Measurements from ENCODE around the gene RGS7. TPM values are rescaled to one million over a fixed set of nuclear protein-coding genes. Genes with fewer than 3 reads are reported as not detected.

Gene RGS7
- polyA plus RNA-seq, 4 donors: 0.15 to 0.74 TPM; not detected in 2

DNA sequence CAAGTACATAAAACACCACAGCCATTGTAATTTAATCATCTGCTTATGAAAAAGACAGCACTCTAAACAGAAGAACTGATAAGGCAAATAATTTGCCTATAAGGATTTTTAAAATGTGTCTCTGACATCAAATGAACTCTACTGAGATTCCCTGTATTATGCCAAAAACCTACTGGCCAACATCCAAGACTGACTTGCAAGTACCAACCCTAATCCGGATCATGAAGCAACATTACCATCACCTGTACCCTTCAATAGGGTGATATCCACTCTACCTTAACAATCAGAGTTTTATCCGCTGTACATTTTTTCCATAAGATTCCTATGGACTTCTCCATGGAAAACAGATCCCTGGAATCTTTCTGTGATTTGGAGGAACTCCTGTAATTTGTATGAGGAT, 4.6 kb downstream of the RGS7 start:
- H3K36me3 ChIP-seq (ENCODE audit: control insufficient read depth in 3 of 3, insufficient read depth in 2 of 3, low read depth in 1 of 3, low read length in 3 of 3): no peaks in the 10 kb centered on the region
- no peak overlapping the region for H3K27ac ChIP-seq (ENCODE audit: low read depth in 1 of 3, low read length in 2 of 3)
- no peak for DNase-seq
- 77 to 89% (median 83%) methylated on average over 2 of the region's 2 CpGs for WGBS, 3 donors
- no peak overlapping the region for H3K4me3 ChIP-seq (ENCODE audit: low read depth in 1 of 3, low read length in 3 of 3)
- H3K9me3 ChIP-seq (ENCODE audit: control insufficient read depth in 2 of 2, insufficient read depth in 1 of 2, low read depth in 1 of 2, low read length in 1 of 2): no peaks in the 10 kb centered on the region
- peaks cover 4 to 13% (median 9%) of the 10 kb centered on the region in 3 donors for H3K27me3 ChIP-seq (ENCODE audit: control insufficient read depth in 3 of 3, insufficient read depth in 3 of 3, low read length in 3 of 3)
- peaks cover 0 to 2% (median 0%) of the 10 kb centered on the region in 3 donors for H3K4me1 ChIP-seq (ENCODE audit: control insufficient read depth in 3 of 3, insufficient read depth in 2 of 3, low read depth in 1 of 3, low read length in 2 of 3)
- no peak for FAIRE-seq

DNA sequence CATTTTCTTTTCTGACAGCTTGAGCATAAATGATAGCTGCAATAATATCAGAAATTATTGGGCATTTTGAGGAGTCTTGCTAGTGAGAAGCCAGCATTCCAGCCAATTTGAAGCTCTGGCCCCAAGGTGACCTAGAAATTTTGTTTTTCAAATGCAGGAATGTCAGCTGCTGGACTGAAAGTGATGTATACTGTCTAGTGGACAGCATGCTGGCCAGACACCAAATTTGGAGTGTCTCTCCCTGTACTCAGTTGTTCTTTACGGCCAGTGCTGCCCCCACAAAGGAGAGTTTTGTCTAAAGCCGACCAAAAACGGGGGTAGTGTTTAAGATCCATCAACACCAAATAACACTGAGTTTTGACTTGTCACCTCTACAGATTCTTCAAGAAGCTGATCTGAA, 5.2 kb downstream of the RGS7 start:
- DNase-seq (no peak), FAIRE-seq (no peak)
- H3K27ac ChIP-seq (ENCODE audit: low read depth in 1 of 3, low read length in 2 of 3): no peak overlapping the region
- whole genome bisulfite sequencing, 3 donors: 73 to 92% (median 77%) methylated on average over 3 of the region's 3 CpGs
- peaks cover 2 to 13% (median 4%) of the 10 kb centered on the region in 3 donors for H3K27me3 ChIP-seq (ENCODE audit: control insufficient read depth in 3 of 3, insufficient read depth in 3 of 3, low read length in 3 of 3)
- no peaks in the 10 kb centered on the region for H3K9me3 ChIP-seq (ENCODE audit: control insufficient read depth in 2 of 2, insufficient read depth in 1 of 2, low read depth in 1 of 2, low read length in 1 of 2)
- H3K4me1 ChIP-seq (ENCODE audit: control insufficient read depth in 3 of 3, insufficient read depth in 2 of 3, low read depth in 1 of 3, low read length in 2 of 3): peaks cover 0 to 2% (median 0%) of the 10 kb centered on the region in 3 donors
- no peak overlapping the region for H3K4me3 ChIP-seq (ENCODE audit: low read depth in 1 of 3, low read length in 3 of 3)
- no peaks in the 10 kb centered on the region for H3K36me3 ChIP-seq (ENCODE audit: control insufficient read depth in 3 of 3, insufficient read depth in 2 of 3, low read depth in 1 of 3, low read length in 3 of 3)

DNA sequence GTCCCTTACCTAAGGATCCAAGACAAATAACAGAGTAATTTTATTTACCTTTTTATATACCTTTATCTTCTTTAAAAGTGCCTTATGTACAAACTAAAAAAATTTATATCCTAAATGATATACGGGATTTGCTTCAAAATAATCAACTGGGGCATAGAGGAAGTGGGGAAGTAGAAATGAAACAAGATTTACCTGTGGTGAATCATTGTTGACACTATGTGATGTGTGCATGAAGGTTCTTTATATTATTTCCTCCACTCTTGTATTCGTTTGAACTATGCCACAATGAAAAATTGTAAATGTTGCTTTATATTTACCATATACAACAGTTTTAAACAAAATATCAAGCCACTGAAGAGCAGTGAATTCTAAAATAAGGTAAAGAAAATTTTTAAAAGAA, 13.0 kb downstream of the RGS7 start:
- H3K27ac ChIP-seq (ENCODE audit: low read depth in 1 of 3, low read length in 2 of 3): no peak overlapping the region
- no peaks in the 10 kb centered on the region for H3K4me1 ChIP-seq (ENCODE audit: control insufficient read depth in 3 of 3, insufficient read depth in 2 of 3, low read depth in 1 of 3, low read length in 2 of 3)
- H3K36me3 ChIP-seq (ENCODE audit: control insufficient read depth in 3 of 3, insufficient read depth in 2 of 3, low read depth in 1 of 3, low read length in 3 of 3): no peaks in the 10 kb centered on the region
- no peak overlapping the region for H3K4me3 ChIP-seq (ENCODE audit: low read depth in 1 of 3, low read length in 3 of 3)
- no peak for FAIRE-seq
- H3K9me3 ChIP-seq (ENCODE audit: control insufficient read depth in 2 of 2, insufficient read depth in 1 of 2, low read depth in 1 of 2, low read length in 1 of 2): no peaks in the 10 kb centered on the region
- no peak for DNase-seq
- no peaks in the 10 kb centered on the region for H3K27me3 ChIP-seq (ENCODE audit: control insufficient read depth in 3 of 3, insufficient read depth in 3 of 3, low read length in 3 of 3)
- 21 to 39% (median 27%) methylated on average over 2 of the region's 2 CpGs for WGBS, 3 donors

DNA sequence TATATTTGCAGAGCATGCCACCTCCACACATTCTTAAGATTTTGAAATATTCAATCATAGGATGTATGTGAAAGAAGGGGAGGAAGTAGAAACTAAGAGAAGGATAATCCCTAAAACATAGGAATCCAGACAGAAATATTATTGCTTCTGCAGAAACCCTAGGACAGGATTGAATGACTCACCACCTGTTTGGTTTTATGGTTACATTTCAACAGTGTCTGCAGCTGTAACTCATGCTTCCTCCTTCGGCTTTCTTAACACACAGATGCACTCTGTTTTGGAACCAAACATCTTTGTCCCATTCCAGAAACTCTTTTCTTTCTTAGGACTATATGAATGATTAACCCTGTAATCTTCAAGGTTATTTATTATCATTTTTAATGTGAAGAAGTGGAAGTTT, 20.7 kb downstream of the RGS7 start:
- peak in 1 of 2 donors; percentile 2 for DNase-seq
- Histone ChIP-seq H3K36me3 (ENCODE audit: control insufficient read depth in 3 of 3, insufficient read depth in 2 of 3, low read depth in 1 of 3, low read length in 3 of 3) (no peaks in the 10 kb centered on the region), H3K27ac (ENCODE audit: low read depth in 1 of 3, low read length in 2 of 3) (no peak overlapping the region), H3K9me3 (ENCODE audit: control insufficient read depth in 2 of 2, insufficient read depth in 1 of 2, low read depth in 1 of 2, low read length in 1 of 2) (no peaks in the 10 kb centered on the region), H3K27me3 (ENCODE audit: control insufficient read depth in 3 of 3, insufficient read depth in 3 of 3, low read length in 3 of 3) (no peaks in the 10 kb centered on the region), H3K4me1 (ENCODE audit: control insufficient read depth in 3 of 3, insufficient read depth in 2 of 3, low read depth in 1 of 3, low read length in 2 of 3) (no peaks in the 10 kb centered on the region), H3K4me3 (ENCODE audit: low read depth in 1 of 3, low read length in 3 of 3) (no peak overlapping the region)
- WGBS, 3 donors: 9 to 50% (median 41%) methylated on average over 1 of the region's 1 CpG
- no peak for FAIRE-seq

DNA sequence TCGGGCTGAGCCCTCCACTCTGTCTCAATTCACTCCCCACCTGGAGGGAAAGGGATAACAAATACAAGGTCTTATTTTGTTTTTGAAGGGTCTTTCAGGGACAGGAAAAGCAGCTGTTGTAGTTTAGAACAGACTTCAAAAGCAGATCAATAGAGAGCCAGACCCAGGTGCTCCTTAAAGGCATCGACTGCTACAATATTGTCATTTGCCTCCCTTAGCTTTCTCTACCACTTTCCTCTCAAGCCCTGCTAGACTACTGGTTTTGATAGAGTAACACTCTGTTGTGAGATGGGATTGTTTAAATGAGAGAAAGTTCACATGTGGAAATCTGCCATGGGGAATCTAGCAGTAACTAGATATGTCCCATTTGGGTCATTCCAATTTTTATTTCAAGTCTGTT, 24.0 kb downstream of the RGS7 start:
- FAIRE-seq: no peak

DNA sequence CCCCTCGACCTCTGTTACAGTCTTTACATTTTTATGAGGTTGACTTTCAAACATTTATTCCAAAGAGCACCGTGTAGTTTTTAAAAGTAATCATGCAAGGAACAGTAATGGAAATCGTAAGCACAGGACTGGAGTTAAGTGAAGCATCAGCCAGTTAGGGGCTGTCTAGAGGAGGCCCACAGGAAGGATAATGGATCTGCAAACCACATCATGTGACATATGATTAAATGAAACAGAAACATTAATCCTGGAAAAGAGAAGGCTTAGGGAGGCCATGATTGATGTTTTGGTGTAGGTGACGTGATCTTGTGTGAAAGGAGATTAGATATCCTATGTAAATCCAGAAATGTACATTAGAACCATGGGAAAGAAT, 25.0 kb downstream of the RGS7 start:
- 53 to 57% (median 57%) methylated on average over 4 of the region's 4 CpGs for WGBS, 3 donors
- no peak overlapping the region for H3K27ac ChIP-seq (ENCODE audit: low read depth in 1 of 3, low read length in 2 of 3)
- no peak overlapping the region for H3K4me3 ChIP-seq (ENCODE audit: low read depth in 1 of 3, low read length in 3 of 3)
- no peak for DNase-seq
- no peak for FAIRE-seq
- no peaks in the 10 kb centered on the region for H3K4me1 ChIP-seq (ENCODE audit: control insufficient read depth in 3 of 3, insufficient read depth in 2 of 3, low read depth in 1 of 3, low read length in 2 of 3)
- no peaks in the 10 kb centered on the region for H3K9me3 ChIP-seq (ENCODE audit: control insufficient read depth in 2 of 2, insufficient read depth in 1 of 2, low read depth in 1 of 2, low read length in 1 of 2)
- H3K27me3 ChIP-seq (ENCODE audit: control insufficient read depth in 3 of 3, insufficient read depth in 3 of 3, low read length in 3 of 3): no peaks in the 10 kb centered on the region
- H3K36me3 ChIP-seq (ENCODE audit: control insufficient read depth in 3 of 3, insufficient read depth in 2 of 3, low read depth in 1 of 3, low read length in 3 of 3): no peaks in the 10 kb centered on the region

More for the DNA sequence above, 24.0 kb downstream of the RGS7 start:
- 75 to 87% (median 82%) methylated on average over 2 of the region's 2 CpGs for WGBS, 3 donors
- H3K27ac ChIP-seq (ENCODE audit: low read depth in 1 of 3, low read length in 2 of 3): no peak overlapping the region
- DNase-seq: no peak
- no peaks in the 10 kb centered on the region for H3K36me3 ChIP-seq (ENCODE audit: control insufficient read depth in 3 of 3, insufficient read depth in 2 of 3, low read depth in 1 of 3, low read length in 3 of 3)
- no peaks in the 10 kb centered on the region for H3K9me3 ChIP-seq (ENCODE audit: control insufficient read depth in 2 of 2, insufficient read depth in 1 of 2, low read depth in 1 of 2, low read length in 1 of 2)
- H3K4me1 ChIP-seq (ENCODE audit: control insufficient read depth in 3 of 3, insufficient read depth in 2 of 3, low read depth in 1 of 3, low read length in 2 of 3): no peaks in the 10 kb centered on the region
- no peak overlapping the region for H3K4me3 ChIP-seq (ENCODE audit: low read depth in 1 of 3, low read length in 3 of 3)
- H3K27me3 ChIP-seq (ENCODE audit: control insufficient read depth in 3 of 3, insufficient read depth in 3 of 3, low read length in 3 of 3): no peaks in the 10 kb centered on the region

DNA sequence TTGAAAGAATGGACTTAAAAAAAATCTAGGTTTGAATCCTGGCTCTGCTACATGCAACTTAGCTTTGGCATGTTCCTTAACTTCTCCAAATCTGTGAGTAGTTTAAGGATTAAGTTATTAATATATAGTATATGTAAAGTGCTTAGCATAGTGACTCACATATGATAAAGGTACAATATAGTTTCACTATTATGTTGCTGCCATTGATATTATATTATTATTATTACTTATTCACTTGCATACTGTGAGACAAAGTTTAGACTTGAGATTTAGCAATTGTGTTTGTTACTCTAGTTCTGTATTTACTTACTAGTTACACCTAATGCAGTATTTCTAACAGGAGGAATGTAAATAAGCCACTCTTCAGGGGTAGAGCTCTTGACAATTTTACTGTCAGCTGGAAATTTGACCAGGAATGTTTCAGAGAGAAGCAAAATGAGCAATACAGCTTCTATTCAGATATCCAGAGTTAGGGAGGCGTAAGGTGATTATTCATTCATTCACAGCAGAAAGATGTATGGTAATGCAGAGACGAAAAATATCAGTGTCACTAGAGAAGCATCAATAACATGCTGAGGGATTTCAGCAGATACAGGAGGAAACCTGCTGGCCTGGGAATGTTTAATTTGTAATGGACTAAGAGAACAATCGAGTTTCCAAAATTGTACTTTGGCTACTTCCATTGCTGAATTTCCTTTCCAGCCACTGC, 25.5 kb downstream of the RGS7 start:
- 73 to 77% (median 75%) methylated on average over 3 of the region's 3 CpGs for WGBS, 3 donors
- Histone ChIP-seq H3K27me3 (ENCODE audit: control insufficient read depth in 3 of 3, insufficient read depth in 3 of 3, low read length in 3 of 3) (no peaks in the 10 kb centered on the region), H3K4me1 (ENCODE audit: control insufficient read depth in 3 of 3, insufficient read depth in 2 of 3, low read depth in 1 of 3, low read length in 2 of 3) (no peaks in the 10 kb centered on the region), H3K4me3 (ENCODE audit: low read depth in 1 of 3, low read length in 3 of 3) (no peak overlapping the region), H3K36me3 (ENCODE audit: control insufficient read depth in 3 of 3, insufficient read depth in 2 of 3, low read depth in 1 of 3, low read length in 3 of 3) (no peaks in the 10 kb centered on the region), H3K27ac (ENCODE audit: low read depth in 1 of 3, low read length in 2 of 3) (no peak overlapping the region), H3K9me3 (ENCODE audit: control insufficient read depth in 2 of 2, insufficient read depth in 1 of 2, low read depth in 1 of 2, low read length in 1 of 2) (no peaks in the 10 kb centered on the region)
- FAIRE-seq (no peak), DNase-seq (no peak)

DNA sequence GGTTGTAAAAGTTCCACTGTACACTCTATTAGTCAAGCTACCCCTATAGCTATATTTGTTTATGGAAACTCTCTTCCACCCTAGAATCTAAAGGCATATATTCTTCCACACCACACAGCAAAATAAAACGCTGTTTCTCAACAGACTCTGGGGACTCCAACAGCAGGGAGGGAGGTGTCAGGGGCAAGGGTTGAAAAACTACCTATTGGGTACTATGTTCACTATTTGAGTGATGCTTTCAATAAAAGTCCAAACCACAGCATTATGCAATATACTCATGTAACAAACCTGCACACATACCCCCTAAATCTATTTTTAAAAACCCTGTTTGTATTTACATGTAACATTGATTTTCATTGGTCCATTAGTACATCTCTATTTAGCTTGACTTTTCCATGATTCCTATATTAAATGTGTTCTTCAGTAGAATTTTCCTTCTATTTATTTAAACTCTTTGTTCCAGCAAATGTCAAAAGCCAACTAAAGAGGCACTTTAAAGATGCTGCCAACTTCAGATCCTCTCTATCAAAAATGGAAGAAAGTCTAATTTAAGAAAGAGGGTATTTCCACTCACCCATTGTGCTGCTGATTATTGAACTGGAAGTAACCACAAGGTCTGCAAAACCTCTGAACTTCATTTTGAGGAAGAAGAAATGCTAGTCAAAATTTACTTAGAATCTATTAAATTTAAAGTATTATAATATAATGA, 26.2 kb downstream of the RGS7 start:
- H3K4me1 ChIP-seq (ENCODE audit: control insufficient read depth in 3 of 3, insufficient read depth in 2 of 3, low read depth in 1 of 3, low read length in 2 of 3): no peaks in the 10 kb centered on the region
- H3K4me3 ChIP-seq (ENCODE audit: low read depth in 1 of 3, low read length in 3 of 3): no peak overlapping the region
- 58 to 84% (median 76%) methylated on average over 1 of the region's 1 CpG for WGBS, 3 donors
- H3K9me3 ChIP-seq (ENCODE audit: control insufficient read depth in 2 of 2, insufficient read depth in 1 of 2, low read depth in 1 of 2, low read length in 1 of 2): no peaks in the 10 kb centered on the region
- H3K27me3 ChIP-seq (ENCODE audit: control insufficient read depth in 3 of 3, insufficient read depth in 3 of 3, low read length in 3 of 3): no peaks in the 10 kb centered on the region
- no peak for DNase-seq
- H3K27ac ChIP-seq (ENCODE audit: low read depth in 1 of 3, low read length in 2 of 3): no peak overlapping the region
- no peaks in the 10 kb centered on the region for H3K36me3 ChIP-seq (ENCODE audit: control insufficient read depth in 3 of 3, insufficient read depth in 2 of 3, low read depth in 1 of 3, low read length in 3 of 3)
- no peak for FAIRE-seq

All from small intestine (tissue), 7 donors.